NCI-H187 treated with DMSO at 0.1 percent for 48 hours (cell line): ENCODE results near the gene SEMA3E.

ENCODE experiments used
- DNase-seq: peaks from one replicate; lab custom pipeline; 2025; lab: John Stamatoyannopoulos, UW

The SEMA3E gene

GRCh38 chr7:83347945-83348444 is 300.9 kb downstream of the SEMA3E start:
- DNase-seq, result no peak

- DNase-seq, result no peak
These were observed 309.0 kb downstream of the SEMA3E start for GRCh38 chr7:83339907-83340306.

GRCh38 chr7:83338277-83338950 is 310.5 kb downstream of the SEMA3E start:
- DNase-seq, result no peak

GRCh38 chr7:83337050-83337449 is 311.9 kb downstream of the SEMA3E start:
- DNase-seq, result no peak

GRCh38 chr7:83326223-83326622 is 322.7 kb downstream of the SEMA3E start:
- no peak for DNase-seq

GRCh38 chr7:83325083-83325482 is 323.9 kb downstream of the SEMA3E start:
- DNase-seq, result no peak

- no peak for DNase-seq
These were observed 324.3 kb downstream of the SEMA3E start for GRCh38 chr7:83324596-83324995.

- DNase-seq, result no peak
These were observed 327.9 kb downstream of the SEMA3E start for GRCh38 chr7:83321011-83321410.

GRCh38 chr7:83313931-83314330 is 335.0 kb downstream of the SEMA3E start:
- DNase-seq, result no peak
